ENCODE data around the gene CYP3A5.

- TF ChIP-seq GATA3 (IDR thresholded peaks at IDR 0.05; ENCODE audit: low read depth, low read length) (no peak), GATA2 (IDR thresholded peaks at IDR 0.05; ENCODE audit: low read depth, low read length) (no peak)
Measured at GRCh38 chr7:99651290-99651689, 28.5 kb downstream of the CYP3A5 start.
